IMR-90 (cell line): Measurements from ENCODE around the gene TRAPPC3.

Experiments used
- BHLHE40 ChIP-seq: fragments of 150-350 bp; IDR thresholded peaks from 2 replicates; pipeline ENCODE4 v1.6.1; 2016; ENCODE audit warnings: mild to moderate bottlenecking, low read depth, low read length
- CEBPB ChIP-seq: IDR thresholded peaks from 2 replicates; pipeline ENCODE4 v1.6.1; 2012; ENCODE audit warnings: low read depth, low read length, improper control_type of control experiment
- CHD1 ChIP-seq: IDR thresholded peaks from 2 replicates; pipeline ENCODE4 v1.6.1; 2012; ENCODE audit warnings: low read depth, low read length, improper control_type of control experiment
- FOS ChIP-seq: fragments of 150-350 bp; IDR thresholded peaks from 2 replicates; pipeline ENCODE4 v1.6.1; 2016; ENCODE audit warnings: low read depth, low read length
- MAZ ChIP-seq: IDR thresholded peaks from 2 replicates; pipeline ENCODE4 v1.6.1; 2012; ENCODE audit warnings: low read depth, mild to moderate bottlenecking, low read length, improper control_type of control experiment, moderate library complexity, borderline replicate concordance
- NFE2L2 ChIP-seq: fragments of 150-350 bp; IDR thresholded peaks from 2 replicates; pipeline ENCODE4 v1.6.1; 2016; ENCODE audit warnings: low read depth, mild to moderate bottlenecking, low read length
- POLR2A ChIP-seq: IDR thresholded peaks from 2 replicates; pipeline ENCODE4 v1.6.1; 2012; ENCODE audit warnings: mild to moderate bottlenecking, low read depth, low read length
- RAD21 ChIP-seq: IDR thresholded peaks from 2 replicates; pipeline ENCODE4 v1.6.1; 2012; ENCODE audit warnings: low read length, improper control_type of control experiment
- RCOR1 ChIP-seq: IDR thresholded peaks from 2 replicates; pipeline ENCODE4 v1.6.1; 2012; ENCODE audit warnings: mild to moderate bottlenecking, low read length, improper control_type of control experiment; ENCODE audit not compliant: insufficient replicate concordance
- RFX5 ChIP-seq: IDR thresholded peaks from 2 replicates; pipeline ENCODE4 v1.8.0; 2012; ENCODE audit warnings: low read depth, mild to moderate bottlenecking, low read length, moderate library complexity
- SMC3 ChIP-seq: fragments of 150-350 bp; IDR thresholded peaks from 2 replicates; pipeline ENCODE4 v1.6.1; 2016; ENCODE audit warnings: low read depth, mild to moderate bottlenecking, antibody characterized with exemption, low read length, moderate library complexity
- USF2 ChIP-seq: fragments of 150-350 bp; IDR thresholded peaks from 2 replicates; pipeline ENCODE4 v1.6.1; 2017; ENCODE audit warnings: mild to moderate bottlenecking, antibody characterized with exemption, low read length, low read depth
- TF ChIP-seq, protein P1 (sequence below): conservative IDR thresholded peaks from 2 replicates; pipeline ENCODE4 v1.5.1; 2012; ENCODE audit warnings: mild to moderate bottlenecking, low read depth, low read length, improper control_type of control experiment

GRCh38 chr1:36100376-36100775 lies 48.9 kb downstream of the TRAPPC3 start:
- TF ChIP-seq POLR2A = no peak
- no peak for TF ChIP-seq MAZ
- no peak for TF ChIP-seq SMC3
- TF ChIP-seq, protein P1, sequence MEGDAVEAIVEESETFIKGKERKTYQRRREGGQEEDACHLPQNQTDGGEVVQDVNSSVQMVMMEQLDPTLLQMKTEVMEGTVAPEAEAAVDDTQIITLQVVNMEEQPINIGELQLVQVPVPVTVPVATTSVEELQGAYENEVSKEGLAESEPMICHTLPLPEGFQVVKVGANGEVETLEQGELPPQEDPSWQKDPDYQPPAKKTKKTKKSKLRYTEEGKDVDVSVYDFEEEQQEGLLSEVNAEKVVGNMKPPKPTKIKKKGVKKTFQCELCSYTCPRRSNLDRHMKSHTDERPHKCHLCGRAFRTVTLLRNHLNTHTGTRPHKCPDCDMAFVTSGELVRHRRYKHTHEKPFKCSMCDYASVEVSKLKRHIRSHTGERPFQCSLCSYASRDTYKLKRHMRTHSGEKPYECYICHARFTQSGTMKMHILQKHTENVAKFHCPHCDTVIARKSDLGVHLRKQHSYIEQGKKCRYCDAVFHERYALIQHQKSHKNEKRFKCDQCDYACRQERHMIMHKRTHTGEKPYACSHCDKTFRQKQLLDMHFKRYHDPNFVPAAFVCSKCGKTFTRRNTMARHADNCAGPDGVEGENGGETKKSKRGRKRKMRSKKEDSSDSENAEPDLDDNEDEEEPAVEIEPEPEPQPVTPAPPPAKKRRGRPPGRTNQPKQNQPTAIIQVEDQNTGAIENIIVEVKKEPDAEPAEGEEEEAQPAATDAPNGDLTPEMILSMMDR = no peak
- no peak for TF ChIP-seq CEBPB
- TF ChIP-seq USF2 = no peak
- TF ChIP-seq RAD21 = no peak
- TF ChIP-seq BHLHE40 = no peak
- TF ChIP-seq CHD1 = no peak
- TF ChIP-seq RFX5 = no peak
- TF ChIP-seq RCOR1 = no peak
- TF ChIP-seq NFE2L2 = no peak
- no peak for TF ChIP-seq FOS
